ENCODE results near the gene GPR146. TPM values are rescaled to one million over a fixed set of nuclear protein-coding genes. Genes with fewer than 3 reads are reported as not detected.

Gene GPR146
- total RNA-seq, 2 experiments from 2014 or later, result 13.3 to 13.8 TPM

- no peak for DNase-seq
- ChIA-PET CTCF (interaction anchor here (1.9 kb wide), 1 partner anchor 41 kb away, joined by 6 read pairs; no protein-coding TSS in a partner anchor), POLR2A (no interaction called here)
- H3K27ac Mint-ChIP-seq, result peak overlapping the region; percentile 50
- H3K27me3 Mint-ChIP-seq, result no peaks in the 10 kb centered on the region
- H3K4me1 Mint-ChIP-seq, result peaks cover 18% of the 10 kb centered on the region
- H3K4me3 Mint-ChIP-seq, result no peak overlapping the region
- peaks cover 11% of the 10 kb centered on the region for H3K9me3 Mint-ChIP-seq
- peaks cover 11% of the 10 kb centered on the region for H3K36me3 Mint-ChIP-seq (ENCODE audit: low read depth)
These were observed 20.0 kb upstream of the GPR146 start for GRCh38 chr7:1024331-1024841.

GRCh38 chr7:1024876-1025742 lies 19.2 kb upstream of the GPR146 start:
- POLR2A ChIA-PET, result no interaction called here

GRCh38 chr7:1025743-1026581 lies 18.4 kb upstream of the GPR146 start:
- DNase-seq, result no peak
- Mint-ChIP-seq H3K4me1 (peaks cover 30% of the 10 kb centered on the region), H3K36me3 (ENCODE audit: low read depth) (peaks cover 11% of the 10 kb centered on the region), H3K9me3 (peaks cover 11% of the 10 kb centered on the region), H3K27me3 (no peaks in the 10 kb centered on the region), H3K27ac (no peak overlapping the region), H3K4me3 (peak overlapping the region; percentile 5)
- CTCF ChIA-PET, result interaction anchor here (1.0 to 1.9 kb wide), 4 partner anchors 32 to 44 kb away, joined by 4 to 6 read pairs (median 4); no protein-coding TSS in a partner anchor
- POLR2A ChIA-PET, result no interaction called here

More at GRCh38 chr7:1024876-1025742, 19.2 kb upstream of the GPR146 start:
- no peak for DNase-seq
- H3K4me3 Mint-ChIP-seq, result no peak overlapping the region
- peaks cover 11% of the 10 kb centered on the region for H3K36me3 Mint-ChIP-seq (ENCODE audit: low read depth)
- no peaks in the 10 kb centered on the region for H3K27me3 Mint-ChIP-seq
- H3K9me3 Mint-ChIP-seq, result peaks cover 11% of the 10 kb centered on the region
- peaks cover 25% of the 10 kb centered on the region for H3K4me1 Mint-ChIP-seq
- CTCF ChIA-PET, result interaction anchor here (1.0 to 1.9 kb wide), 3 partner anchors 32 to 43 kb away, joined by 4 to 6 read pairs (median 5); no protein-coding TSS in a partner anchor
- peak overlapping the region; percentile 50 for H3K27ac Mint-ChIP-seq

DNA sequence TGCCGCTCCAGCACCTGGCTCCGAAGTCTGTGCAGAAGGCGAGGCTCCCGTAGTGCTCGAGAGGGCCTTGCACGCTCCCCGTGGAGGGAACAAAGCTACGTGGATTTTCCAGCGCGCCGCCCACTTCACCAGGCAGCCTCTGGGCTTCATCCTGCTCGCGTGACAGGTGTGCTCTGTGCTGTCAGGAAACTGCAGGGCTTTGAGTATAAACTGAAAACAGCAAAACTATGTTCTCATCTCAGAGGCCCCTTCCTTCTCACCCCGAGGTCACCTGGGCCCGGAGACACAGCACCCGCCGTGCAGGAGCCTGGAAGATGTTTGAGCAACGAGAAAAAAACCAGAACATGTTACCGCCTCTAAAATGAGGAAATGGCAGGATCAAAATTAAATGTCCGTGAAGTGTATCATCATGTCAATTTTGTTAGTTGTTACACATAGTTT lies 17.6 kb upstream of the GPR146 start:
- no peaks in the 10 kb centered on the region for H3K27me3 Mint-ChIP-seq
- POLR2A ChIA-PET, result no interaction called here
- no peak for DNase-seq
- peak overlapping the region; percentile 68 for H3K4me3 Mint-ChIP-seq
- H3K27ac Mint-ChIP-seq, result no peak overlapping the region
- peaks cover 32% of the 10 kb centered on the region for H3K4me1 Mint-ChIP-seq
- H3K36me3 Mint-ChIP-seq (ENCODE audit: low read depth), result peaks cover 5% of the 10 kb centered on the region
- peaks cover 6% of the 10 kb centered on the region for H3K9me3 Mint-ChIP-seq
- CTCF ChIA-PET, result interaction anchor here (1.4 kb wide), 1 partner anchor 33 kb away, joined by 4 read pairs; no protein-coding TSS in a partner anchor

GRCh38 chr7:1027242-1028043 lies 16.9 kb upstream of the GPR146 start:
- peaks cover 4% of the 10 kb centered on the region for H3K36me3 Mint-ChIP-seq (ENCODE audit: low read depth)
- H3K27ac Mint-ChIP-seq, result peak overlapping the region; percentile 77
- H3K4me1 Mint-ChIP-seq, result peaks cover 34% of the 10 kb centered on the region
- POLR2A ChIA-PET, result interaction anchor here (0.6 kb wide), 1 partner anchor 38 kb away, joined by 4 read pairs; no protein-coding TSS in a partner anchor
- H3K4me3 Mint-ChIP-seq, result peak overlapping the region; percentile 68
- no peak for DNase-seq
- no peaks in the 10 kb centered on the region for H3K27me3 Mint-ChIP-seq
- peaks cover 2% of the 10 kb centered on the region for H3K9me3 Mint-ChIP-seq
- CTCF ChIA-PET, result interaction anchor here (1.4 kb wide), 1 partner anchor 34 kb away, joined by 4 read pairs; no protein-coding TSS in a partner anchor

DNA sequence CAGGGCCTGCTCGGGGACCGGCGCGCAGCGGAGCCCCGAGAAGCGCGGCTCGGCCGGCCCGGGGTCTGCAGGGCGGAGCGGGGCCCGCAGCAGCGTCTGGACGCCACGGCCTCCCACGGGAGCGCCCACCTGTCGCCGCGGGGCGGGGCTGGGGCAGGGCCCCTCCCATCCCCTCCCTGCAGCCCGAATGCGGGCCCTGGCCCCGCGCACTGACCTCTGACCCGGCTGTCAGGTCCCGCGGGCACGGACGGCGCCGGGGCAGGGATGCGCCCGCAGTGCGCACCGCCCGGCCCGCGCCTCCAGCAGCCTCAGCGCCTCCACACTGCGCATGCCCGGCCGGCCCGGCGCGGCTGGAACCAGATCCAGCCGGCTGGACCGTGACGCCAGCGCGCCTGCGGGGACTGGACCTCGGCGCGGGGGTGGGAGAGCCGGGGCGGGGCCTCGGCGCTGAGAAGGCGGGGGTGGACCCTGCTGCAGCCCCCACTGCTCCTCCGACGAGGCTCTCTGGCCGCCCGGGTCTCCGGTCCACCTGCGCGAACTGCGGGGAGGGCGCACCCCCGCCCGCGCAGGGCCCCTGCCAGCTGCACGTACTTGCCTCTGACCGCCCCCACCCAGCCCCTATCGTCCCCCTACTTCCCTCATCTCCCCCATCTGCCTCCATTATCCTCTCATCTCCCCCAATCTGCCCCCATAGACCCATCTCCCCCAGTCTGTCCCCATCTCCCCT lies 16.1 kb upstream of the GPR146 start:
- POLR2A ChIA-PET, result interaction anchor here (0.6 kb wide), 1 partner anchor 37 kb away, joined by 4 read pairs; no protein-coding TSS in a partner anchor

DNA sequence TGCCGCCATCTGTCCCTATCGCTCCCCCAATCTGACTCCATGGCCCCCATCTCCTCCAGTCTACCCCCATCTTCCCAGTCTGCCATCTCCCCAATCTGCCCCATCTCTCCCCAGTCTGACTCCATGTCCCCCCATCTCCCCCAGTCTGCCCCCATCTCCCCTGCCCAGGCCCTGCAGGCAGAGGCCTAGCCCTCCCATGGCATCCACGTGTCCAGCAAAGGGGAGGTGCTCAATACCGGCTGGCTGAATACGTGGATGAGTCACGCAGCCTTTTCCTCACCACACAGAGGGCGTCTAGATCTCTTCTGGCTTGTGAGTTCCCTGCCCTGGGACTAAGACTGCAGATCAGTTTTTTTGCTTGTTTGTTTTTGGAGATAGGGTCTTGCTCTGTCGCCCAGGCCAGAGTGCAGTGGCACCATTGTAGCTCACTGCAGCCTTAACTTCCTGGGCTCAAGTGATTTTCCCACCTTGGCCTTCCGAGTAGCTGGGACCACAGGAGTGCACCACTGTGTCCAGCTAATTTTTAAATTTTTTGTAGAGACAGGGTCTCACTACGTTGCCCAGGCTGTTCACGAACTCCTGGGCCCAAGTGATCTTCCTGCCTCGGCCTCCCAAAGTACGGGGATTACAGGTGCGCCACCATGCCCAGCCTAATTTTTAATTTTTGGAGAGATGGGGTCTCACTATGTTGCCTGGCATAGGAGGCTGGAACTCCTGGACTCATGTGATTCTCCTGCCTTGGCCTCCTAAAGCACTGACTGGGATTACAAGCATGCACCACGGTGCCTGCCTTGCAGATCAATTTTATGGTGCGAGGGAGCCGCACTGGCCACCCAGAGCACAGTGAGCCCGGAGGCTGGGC lies 15.3 kb upstream of the GPR146 start:
- CTCF ChIA-PET, result interaction anchor here (0.7 to 1.4 kb wide), 2 partner anchors 15 to 37 kb away, joined by 4 to 5 read pairs; no protein-coding TSS in a partner anchor
- Mint-ChIP-seq H3K27ac (peak overlapping the region; percentile 88), H3K9me3 (no peaks in the 10 kb centered on the region), H3K36me3 (ENCODE audit: low read depth) (peaks cover 2% of the 10 kb centered on the region), H3K4me1 (peaks cover 49% of the 10 kb centered on the region), H3K4me3 (peak overlapping the region; percentile 71), H3K27me3 (no peaks in the 10 kb centered on the region)
- peak; percentile 60 for DNase-seq
- POLR2A ChIA-PET, result no interaction called here

More for the DNA sequence above, 16.1 kb upstream of the GPR146 start:
- Mint-ChIP-seq H3K36me3 (ENCODE audit: low read depth) (peaks cover 2% of the 10 kb centered on the region), H3K27ac (peak overlapping the region; percentile 88), H3K9me3 (no peaks in the 10 kb centered on the region), H3K4me3 (peak overlapping the region; percentile 71), H3K4me1 (peaks cover 41% of the 10 kb centered on the region), H3K27me3 (no peaks in the 10 kb centered on the region)
- CTCF ChIA-PET, result no interaction called here
- DNase-seq, result peak; percentile 83

DNA sequence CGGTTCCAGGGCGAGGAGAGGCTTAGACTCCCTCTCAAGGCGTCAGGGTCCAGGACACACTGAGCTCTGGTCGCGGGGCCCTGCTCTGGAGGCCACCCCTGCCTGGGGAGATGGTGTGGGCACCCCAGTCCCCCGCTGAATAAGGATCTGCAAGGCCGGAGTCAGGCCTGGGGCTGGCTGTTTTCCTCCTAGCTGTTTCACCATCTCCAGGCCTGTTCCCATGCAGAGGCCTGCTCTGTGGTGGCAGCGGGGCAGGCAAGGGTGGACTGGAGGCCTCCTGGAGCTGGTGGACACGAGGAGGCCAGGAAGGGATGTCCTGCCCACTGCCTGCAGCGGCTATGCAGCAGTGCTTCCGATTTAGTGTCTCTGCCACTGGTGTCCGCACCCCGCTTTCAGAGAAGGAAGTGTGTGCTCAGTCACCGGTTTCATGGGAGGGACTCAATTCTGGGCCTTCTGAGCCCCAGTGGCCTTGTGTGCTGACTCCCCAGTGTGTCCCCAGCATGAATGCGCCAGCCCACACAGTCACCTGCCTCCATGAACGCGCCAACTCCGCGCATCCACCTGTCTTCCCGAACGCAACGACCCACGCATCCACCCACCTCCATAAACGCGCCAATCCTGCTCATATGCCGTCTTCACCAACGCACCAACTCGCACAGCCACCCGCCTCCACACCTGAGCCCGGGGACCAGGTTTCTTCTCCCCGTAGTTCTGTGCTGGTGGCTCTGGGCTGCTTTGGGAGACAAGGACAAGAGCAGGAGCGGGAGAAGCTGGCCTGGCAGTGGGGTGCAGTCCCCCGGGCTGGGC lies 14.5 kb upstream of the GPR146 start:
- no peak overlapping the region for H3K4me3 Mint-ChIP-seq
- CTCF ChIA-PET, result interaction anchor here (0.7 to 1.4 kb wide), 2 partner anchors 16 to 36 kb away, joined by 4 to 5 read pairs; no protein-coding TSS in a partner anchor
- H3K36me3 Mint-ChIP-seq (ENCODE audit: low read depth), result peaks cover 4% of the 10 kb centered on the region
- H3K4me1 Mint-ChIP-seq, result peaks cover 56% of the 10 kb centered on the region
- no peaks in the 10 kb centered on the region for H3K9me3 Mint-ChIP-seq
- DNase-seq, result no peak
- POLR2A ChIA-PET, result no interaction called here
- peak overlapping the region; percentile 88 for H3K27ac Mint-ChIP-seq
- H3K27me3 Mint-ChIP-seq, result no peaks in the 10 kb centered on the region

DNA sequence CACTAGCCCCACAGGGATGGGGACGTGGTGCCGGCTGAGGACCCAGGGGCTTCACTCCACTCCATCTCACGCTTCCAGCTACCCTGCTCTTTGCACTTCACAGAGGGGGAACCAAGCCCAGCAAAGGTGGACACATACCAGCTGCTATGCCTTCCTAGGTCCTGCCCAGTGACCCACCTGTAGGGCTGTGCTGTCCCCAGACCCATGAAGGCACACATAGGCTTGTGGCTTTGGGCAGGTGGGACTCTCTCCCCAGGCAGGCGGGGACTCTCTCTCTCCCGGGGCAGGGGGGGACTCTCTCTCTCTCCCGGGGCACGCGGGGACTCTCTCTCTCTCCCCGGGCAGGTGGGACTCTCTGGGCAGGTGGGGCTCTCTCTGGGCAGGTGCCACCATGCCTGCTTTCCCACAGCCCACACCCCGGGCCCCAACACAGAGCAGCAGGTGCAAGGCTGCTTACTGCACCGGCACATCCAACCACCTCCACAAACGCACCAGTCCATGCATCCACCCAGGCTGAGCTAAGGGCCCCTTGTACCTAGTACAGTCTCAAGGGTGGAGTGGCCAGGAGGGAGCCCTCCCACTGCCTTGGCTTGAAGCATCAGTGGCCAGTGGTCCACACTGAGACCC lies 13.8 kb upstream of the GPR146 start:
- H3K36me3 Mint-ChIP-seq (ENCODE audit: low read depth), result peaks cover 10% of the 10 kb centered on the region
- H3K27ac Mint-ChIP-seq, result peak overlapping the region; percentile 46
- no peak for DNase-seq
- ChIA-PET POLR2A (no interaction called here), CTCF (no interaction called here)
- no peak overlapping the region for H3K4me3 Mint-ChIP-seq
- H3K9me3 Mint-ChIP-seq, result no peaks in the 10 kb centered on the region
- peaks cover 61% of the 10 kb centered on the region for H3K4me1 Mint-ChIP-seq
- no peaks in the 10 kb centered on the region for H3K27me3 Mint-ChIP-seq

Measured in activated CD4-positive, alpha-beta T cell treated with anti-CD3 and anti-CD28 coated beads, Interleukin-2, amount 10 ng/mL, durations not matched to agents 7 days and 5 days (primary cell).